Stimulated activated CD8-positive, alpha-beta memory T cell treated with anti-CD3 and anti-CD28 coated beads, Interleukin-12 subunit alpha, Interleukin-12 subunit beta, amount 100 ng/mL, for 4 hours (primary cell): Measurements from ENCODE around the gene TM9SF4.
A peak's percentile ranks its signal among the peaks of the same experiment; 100 is the strongest.

Experiments
- DNase-seq: peaks from one replicate; pipeline ENCODE4 v3.0.0-alpha.2; 2020; ENCODE audit warnings: low read depth

The TM9SF4 gene

GRCh38 chr20:32109392-32110172 lies at the start of gene TM9SF4:
TM9SF4 (plus strand) TSS chr20:32109714; CDS start chr20:32109741, 27 bp downstream.
- peak; percentile 81 for DNase-seq

DNA sequence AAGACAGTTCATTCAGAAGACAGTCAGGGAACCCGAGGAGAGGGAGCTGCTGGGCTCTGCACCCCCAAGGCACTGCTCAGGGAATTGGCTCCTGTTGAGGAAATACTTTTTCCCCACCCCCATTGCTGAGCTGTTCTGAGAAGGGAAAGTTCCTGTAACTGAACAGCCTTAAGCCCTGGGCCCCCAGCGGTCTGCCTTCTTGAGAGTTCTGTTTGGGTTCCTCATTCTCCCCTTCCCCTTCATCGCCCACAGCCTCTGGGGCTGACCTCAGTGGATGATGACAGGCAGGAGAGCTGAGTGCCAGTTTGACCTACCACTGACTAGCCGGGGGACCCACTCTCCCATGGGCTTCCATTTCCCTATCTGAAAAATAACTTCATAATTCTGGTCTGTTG lies 46.7 kb upstream of the TM9SF4 start:
- no peak for DNase-seq

DNA sequence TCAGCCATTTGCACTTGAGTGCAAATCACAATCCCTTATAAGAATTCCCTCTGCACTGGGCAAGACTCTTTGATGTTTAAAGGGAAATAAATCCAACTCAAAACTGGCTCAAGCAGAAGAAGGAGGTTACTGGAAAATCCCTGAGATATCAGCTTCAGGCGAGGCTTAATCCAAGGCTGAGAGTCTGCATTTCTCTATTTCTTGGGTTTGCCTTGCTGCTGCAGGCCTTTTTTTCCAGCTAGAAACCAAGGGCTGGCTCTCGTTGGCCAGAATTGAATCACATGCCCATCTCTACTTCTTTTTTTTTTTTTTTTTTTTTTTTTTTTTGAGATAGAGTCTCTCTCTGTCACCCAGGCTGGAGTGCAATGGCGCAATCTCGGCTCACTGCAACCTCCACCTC lies 45.8 kb upstream of the TM9SF4 start:
- no peak for DNase-seq

GRCh38 chr20:32064667-32065066 lies 44.8 kb upstream of the TM9SF4 start:
- no peak for DNase-seq

DNA sequence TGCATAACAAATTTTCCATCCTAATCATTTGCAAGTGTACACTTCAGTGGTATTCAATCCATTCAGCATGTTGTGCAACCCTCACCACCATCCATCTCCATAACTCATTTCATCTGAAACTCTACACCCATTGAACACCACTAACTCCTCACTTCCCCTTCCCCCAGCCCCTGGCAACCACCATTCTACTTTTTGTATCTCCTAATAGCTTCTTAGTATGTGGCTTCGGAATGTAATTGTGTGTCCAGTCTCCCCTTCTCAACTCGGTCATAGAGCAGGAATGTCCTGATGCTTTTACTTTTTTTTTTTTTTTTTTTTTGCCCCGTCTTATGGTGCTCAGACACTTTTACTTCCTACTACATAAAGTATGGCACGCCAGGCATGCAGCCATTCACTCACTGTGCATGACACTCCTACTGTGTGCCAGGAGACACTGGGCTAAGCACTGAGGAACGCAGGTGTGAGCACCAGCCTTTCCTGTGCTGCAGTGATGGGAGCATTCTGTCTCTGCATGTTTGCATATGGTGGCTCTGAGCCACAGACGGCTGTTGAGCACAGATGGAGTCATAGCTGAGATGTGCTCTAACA lies 42.2 kb upstream of the TM9SF4 start:
- no peak for DNase-seq

GRCh38 chr20:32068174-32068573 lies 41.3 kb upstream of the TM9SF4 start:
- DNase-seq, result no peak

- no peak for DNase-seq
Measured at GRCh38 chr20:32069711-32070110, 39.8 kb upstream of the TM9SF4 start.

DNA sequence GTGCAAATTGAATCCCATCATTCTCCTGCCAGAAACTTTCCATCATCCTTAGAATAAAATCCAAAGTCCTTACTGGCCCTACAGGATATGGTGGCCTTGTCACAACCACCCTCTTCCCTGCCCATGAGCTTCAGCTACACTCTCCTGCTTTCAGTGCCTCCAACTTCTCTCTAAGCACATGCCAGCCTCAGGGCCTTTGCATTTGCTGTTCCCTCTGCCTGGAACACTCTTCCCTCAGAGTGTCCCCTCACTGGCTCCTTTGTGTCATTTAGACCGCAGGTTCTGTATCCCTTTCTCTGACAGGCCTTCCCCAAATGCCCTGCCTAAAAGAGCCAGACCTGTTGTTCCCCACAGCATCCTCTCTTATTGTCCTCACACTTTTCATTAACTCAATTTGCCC lies 39.2 kb upstream of the TM9SF4 start:
- no peak for DNase-seq

DNA sequence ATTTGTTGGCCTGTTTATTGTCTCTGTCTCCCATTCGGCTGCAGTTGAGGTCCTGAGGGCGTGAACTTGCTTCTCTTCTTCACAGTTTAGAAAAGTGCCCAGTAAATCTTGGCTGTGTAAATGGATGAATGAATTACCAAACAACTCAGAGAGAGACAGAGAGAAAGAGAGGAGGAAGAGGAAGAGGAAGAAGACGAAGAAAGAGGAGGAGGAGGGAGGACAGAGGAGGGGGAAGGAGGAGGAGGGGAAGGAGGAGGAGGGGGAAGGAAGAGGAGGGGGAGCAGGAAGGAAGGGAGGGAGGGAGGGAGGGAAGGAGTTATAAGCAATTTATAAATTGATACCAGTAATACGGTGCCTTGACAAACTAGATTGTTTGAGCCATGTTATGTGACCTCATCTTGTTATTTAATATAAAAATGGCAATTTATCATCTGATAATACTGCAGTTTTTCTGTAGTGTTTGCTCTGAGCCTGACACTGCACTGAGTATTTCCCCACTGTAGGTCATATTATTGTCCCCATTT lies 38.8 kb upstream of the TM9SF4 start:
- DNase-seq, result no peak

GRCh38 chr20:32071395-32072167 lies 37.9 kb upstream of the TM9SF4 start:
- no peak for DNase-seq

GRCh38 chr20:32072168-32072750 lies 37.3 kb upstream of the TM9SF4 start:
- no peak for DNase-seq

DNA sequence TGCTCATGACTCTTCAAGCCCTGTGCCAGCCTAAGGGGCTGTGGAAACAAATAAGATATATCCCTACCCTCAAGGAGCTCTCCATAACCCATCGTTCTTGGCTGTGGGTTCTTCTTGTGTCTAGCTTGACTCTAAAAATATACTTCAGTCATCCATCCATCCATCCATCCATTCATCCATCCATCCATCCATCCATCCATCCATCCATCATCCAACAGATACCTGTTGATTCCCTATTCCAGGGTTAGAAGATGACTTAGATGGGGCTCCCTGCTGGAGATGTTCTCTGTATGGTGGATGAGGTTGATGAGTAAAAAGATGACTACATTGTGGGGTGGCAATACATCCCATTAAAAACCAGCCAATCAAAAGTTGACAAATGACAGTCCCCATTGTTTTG lies 34.0 kb upstream of the TM9SF4 start:
- no peak for DNase-seq

DNA sequence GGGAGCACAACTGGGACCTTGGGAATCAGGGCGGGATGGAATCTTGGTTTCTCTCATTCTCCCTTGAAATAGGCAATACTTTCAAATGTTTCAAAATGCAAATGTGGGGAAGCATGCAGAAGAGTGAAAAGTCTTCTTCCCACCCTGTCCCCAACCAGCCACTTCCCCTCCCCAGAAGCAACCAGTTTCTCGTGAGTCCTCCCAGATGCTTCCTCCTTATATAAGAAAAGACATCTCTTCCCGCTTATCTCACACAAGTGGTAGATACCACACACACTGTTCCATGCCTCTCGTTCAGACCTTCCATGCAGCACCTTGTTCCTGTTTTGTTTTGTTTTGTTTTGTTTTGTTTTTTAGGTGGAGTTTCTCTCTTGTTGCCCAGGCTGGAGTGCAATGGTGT lies 32.3 kb upstream of the TM9SF4 start:
- DNase-seq, result no peak

- no peak for DNase-seq
Measured at GRCh38 chr20:32078322-32078721, 31.2 kb upstream of the TM9SF4 start.

DNA sequence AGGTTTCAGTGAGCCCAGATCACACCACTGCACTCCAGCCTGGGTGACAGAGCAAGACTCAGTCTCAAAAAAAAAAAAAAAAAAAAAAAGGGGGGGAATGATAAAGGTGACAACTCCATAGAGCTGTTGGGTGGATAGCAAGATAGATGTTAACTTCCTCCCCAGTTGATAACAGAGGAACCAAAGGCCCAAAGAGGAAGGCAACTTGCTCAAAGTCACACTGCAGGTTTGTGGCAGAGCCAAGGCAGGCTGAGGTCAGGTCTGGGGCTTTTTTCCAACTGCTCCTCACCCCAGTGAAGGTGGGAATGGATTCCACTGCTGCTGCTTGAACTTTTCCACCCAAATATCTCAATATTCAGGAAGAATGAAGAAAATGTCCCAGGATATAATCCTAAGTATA lies 30.7 kb upstream of the TM9SF4 start:
- no peak for DNase-seq

- no peak for DNase-seq
Measured at GRCh38 chr20:32079655-32080109, 29.8 kb upstream of the TM9SF4 start.

- no peak for DNase-seq
Measured at GRCh38 chr20:32080783-32081182, 28.7 kb upstream of the TM9SF4 start.

GRCh38 chr20:32083469-32083868 lies 26.0 kb upstream of the TM9SF4 start:
- DNase-seq, result no peak

DNA sequence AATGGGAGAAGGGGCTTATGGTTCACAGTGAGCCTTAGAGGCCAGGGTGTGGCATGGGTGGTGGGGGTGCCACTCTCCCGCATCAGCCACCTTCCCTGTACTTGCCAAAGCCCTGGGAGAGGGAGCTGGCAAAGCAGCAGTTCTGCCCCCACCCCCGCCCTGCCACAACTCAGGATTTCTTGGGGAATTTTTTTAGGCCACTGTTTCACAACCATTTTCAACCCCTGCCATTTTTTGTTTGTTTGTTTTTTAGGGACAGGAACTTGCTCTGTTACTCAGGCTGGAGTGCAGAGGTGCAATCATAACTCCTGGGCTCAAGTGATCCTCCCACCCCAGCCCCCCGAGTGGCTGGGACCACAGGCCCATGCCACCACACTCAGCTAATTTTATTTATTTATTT lies 22.4 kb upstream of the TM9SF4 start:
- no peak for DNase-seq

GRCh38 chr20:32088759-32089158 lies 20.8 kb upstream of the TM9SF4 start:
- DNase-seq, result no peak

DNA sequence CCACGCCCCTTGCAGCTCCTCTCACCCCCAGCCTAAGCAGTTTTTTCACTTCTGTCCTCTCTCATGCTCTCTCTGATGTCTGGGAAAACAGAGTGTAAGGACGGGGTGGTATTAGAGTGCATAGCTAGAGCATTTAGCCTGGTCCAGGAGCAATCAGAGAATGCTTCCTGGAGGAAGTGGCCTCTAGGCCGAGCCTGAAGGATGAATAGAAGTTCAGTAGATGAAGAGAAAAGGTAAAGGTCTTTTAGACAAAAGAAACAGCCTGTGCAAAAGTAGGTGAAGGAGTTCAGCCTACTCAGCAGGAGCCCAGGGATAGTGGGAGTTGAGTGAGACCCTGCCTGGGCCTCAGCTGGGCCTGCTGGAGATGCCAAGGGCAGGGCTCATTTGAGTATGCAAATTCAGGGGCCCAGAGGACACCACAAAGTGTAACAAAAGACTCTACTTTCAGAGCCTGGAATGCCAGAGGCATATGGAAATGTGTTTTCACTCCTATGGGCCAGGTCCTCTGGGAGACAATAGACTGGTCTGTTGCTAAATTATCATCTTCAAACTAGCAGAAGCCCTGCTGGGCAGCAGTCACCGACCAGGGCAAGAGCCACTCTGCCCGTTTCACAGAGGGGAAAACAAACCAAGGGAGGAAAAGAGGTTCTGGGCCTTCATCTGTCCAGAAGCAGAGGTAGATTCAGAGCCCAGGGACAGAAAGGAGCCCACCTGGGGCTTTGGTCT lies 19.7 kb upstream of the TM9SF4 start:
- no peak for DNase-seq

DNA sequence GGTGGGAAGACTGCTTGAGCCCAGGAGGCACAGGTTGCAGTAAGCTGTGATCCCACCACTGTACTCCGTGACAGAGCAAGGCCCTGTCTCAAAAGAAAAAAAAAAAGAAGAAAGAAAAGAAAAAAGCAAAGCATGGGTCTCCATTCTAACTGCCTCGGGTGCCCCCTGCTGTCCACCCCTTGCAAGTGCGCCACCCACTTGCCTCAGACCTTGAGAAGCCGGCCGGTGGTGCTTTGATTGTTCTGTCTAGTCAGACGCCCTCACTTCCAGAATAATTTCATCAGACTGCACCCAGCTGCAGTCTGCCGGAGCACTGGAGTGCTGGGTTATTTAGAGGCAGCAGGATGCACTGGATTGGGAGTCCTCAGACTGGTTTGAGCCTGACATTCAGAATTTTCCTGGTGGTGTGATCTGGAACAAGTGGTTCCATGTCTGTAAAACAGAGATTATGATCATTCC lies 17.6 kb upstream of the TM9SF4 start:
- DNase-seq, result peak; percentile 59
